Naive thymus-derived CD8-positive, alpha-beta T cell (primary cell): ENCODE results near the gene CDV3. TPM values are rescaled to one million over a fixed set of nuclear protein-coding genes. Genes with fewer than 3 reads are reported as not detected.

Experiments used
- ATAC-seq, 2 donors: fragments of 150-1000 bp; cut with Tn5 transposase in 1 of 2; sonication (Bioruptor Pico), chemical (Tn5 transposase) in 1 of 2; 1 replicate in 1 of 2; 2 replicates in 1 of 2; pipeline ENCODE4 v1.10.0; 2021; ENCODE audit warnings: mild to moderate bottlenecking in 2 of 2, moderate library complexity in 2 of 2
- POLR2A ChIA-PET: fragments of 350-600 bp; sonication (Branson Sonifier 250); formaldehyde crosslinking; loops from one replicate; lab custom pipeline; 2021; ENCODE audit warnings: antibody characterized with exemption; lab: Charles Lee
- DNase-seq, 10 donors: peaks; one replicate each; pipeline versions ENCODE4 v3.0.0 to v3.0.0-alpha.2; 2020 to 2022
- H3K27ac Mint-ChIP-seq, 10 donors: one replicate each; pipeline ENCODE4 v1.8.0; 2020 to 2022; ENCODE audit warnings: mild to moderate bottlenecking in 10 of 10, mixed read lengths in 10 of 10, moderate library complexity in 4 of 10, inconsistent platforms in 1 of 10
- H3K27me3 Mint-ChIP-seq, 5 donors: one replicate each; pipeline ENCODE4 v1.8.0; 2021 to 2022; ENCODE audit warnings: mixed read lengths in 5 of 5
- H3K36me3 Mint-ChIP-seq, 3 donors: one replicate each; pipeline ENCODE4 v1.8.0; 2020 to 2022; ENCODE audit warnings: mixed read lengths in 3 of 3, mild to moderate bottlenecking in 2 of 3, inconsistent platforms in 1 of 3
- H3K4me1 Mint-ChIP-seq, 4 donors: one replicate each; pipeline ENCODE4 v1.8.0; 2021 to 2022; ENCODE audit warnings: mixed read lengths in 4 of 4
- H3K4me3 Mint-ChIP-seq, 10 donors: one replicate each; pipeline ENCODE4 v1.8.0; 2020 to 2022; ENCODE audit warnings: mild to moderate bottlenecking in 10 of 10, mixed read lengths in 10 of 10, moderate library complexity in 6 of 10, inconsistent platforms in 1 of 10
- H3K9me3 Mint-ChIP-seq, 9 donors: one replicate each; pipeline ENCODE4 v1.8.0; 2020 to 2022; ENCODE audit warnings: mixed read lengths in 9 of 9, mild to moderate bottlenecking in 3 of 9, inconsistent platforms in 1 of 9, moderate library complexity in 1 of 9
- polyA plus RNA-seq, 3 donors: library from polyadenylated mRNA; unstranded; fragments of 300-500 nt; fragmentation: Illumina TruSeq; gene quantifications; one replicate each; pipeline ENCODE4 v1.2.3, GENCODE V29; 2021
- total RNA-seq, 8 experiments: library from RNA in 2 of 8; stranded (reverse) in 2 of 8; gene quantifications; one replicate each; pipeline ENCODE4 v1.2.3 and lab custom pipeline; 2021 to 2026

Gene CDV3
- total and polyA plus RNA-seq, 5 experiments from 2014 or later, result 41.7 to 226 (median 82.2) TPM

DNA sequence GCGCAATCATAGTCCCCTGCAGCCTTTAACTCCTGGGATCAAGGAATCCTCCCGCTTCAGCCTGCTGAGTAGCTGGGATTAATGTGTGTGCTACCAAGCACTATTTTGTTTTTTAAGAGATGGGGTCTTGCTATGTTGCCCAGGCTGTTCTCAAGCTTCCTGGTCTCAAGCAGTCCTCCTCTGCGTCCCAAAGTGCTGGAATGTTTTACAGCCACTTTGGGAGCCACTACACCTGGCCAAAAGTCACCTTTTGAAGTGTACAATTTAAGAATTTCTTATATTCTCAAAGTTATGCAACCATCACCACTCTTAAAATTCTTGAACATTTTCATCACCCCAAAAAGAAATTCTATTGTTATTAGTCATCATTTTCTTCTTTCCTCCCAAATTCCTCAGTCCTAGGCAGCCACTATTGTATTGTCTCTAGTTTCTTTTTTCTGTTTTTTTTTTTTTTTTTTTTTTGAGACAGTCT, 17.8 kb downstream of the CDV3 start:
- H3K27me3 Mint-ChIP-seq, result no peaks in the 10 kb centered on the region
- H3K4me3 Mint-ChIP-seq, result no peak overlapping the region
- POLR2A ChIA-PET, result interaction anchor here (0.8 kb wide), 1 partner anchor 262 kb away, joined by 4 read pairs; no protein-coding TSS in a partner anchor
- H3K36me3 Mint-ChIP-seq, result peaks cover 0 to 38% (median 10%) of the 10 kb centered on the region in 3 donors
- H3K4me1 Mint-ChIP-seq, result peaks cover 10 to 40% (median 24%) of the 10 kb centered on the region in 4 donors
- H3K9me3 Mint-ChIP-seq, result no peaks in the 10 kb centered on the region
- ATAC-seq, result no peak
- peak overlapping the region in 8 of 10 donors; percentile 34 to 78 (median 56) for H3K27ac Mint-ChIP-seq
- no peak for DNase-seq

DNA sequence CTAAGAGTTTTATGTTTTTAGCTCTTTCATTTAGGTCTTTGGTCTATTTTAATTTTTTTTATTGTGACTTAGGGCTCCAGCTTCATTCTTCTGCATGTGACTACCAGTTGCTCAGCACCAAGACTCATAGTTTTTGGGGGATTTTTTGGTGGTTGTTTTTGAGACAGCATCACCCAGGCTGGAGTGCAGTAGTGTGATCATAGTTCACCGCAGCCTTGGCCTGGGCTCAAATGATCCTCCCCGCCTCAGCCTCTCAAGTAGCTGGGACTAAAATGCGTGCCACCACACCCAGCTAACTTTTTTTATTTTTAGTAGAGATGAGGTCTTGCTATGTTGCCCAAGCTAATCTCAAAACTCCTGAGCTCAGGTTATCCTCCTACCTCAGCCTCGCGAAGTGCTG, 19.4 kb downstream of the CDV3 start:
- Mint-ChIP-seq H3K27me3 (no peaks in the 10 kb centered on the region), H3K4me1 (peaks cover 3 to 34% (median 16%) of the 10 kb centered on the region in 4 donors), H3K36me3 (peaks cover 0 to 25% (median 5%) of the 10 kb centered on the region in 3 donors), H3K4me3 (no peak overlapping the region), H3K9me3 (no peaks in the 10 kb centered on the region), H3K27ac (peak overlapping the region in 7 of 10 donors; percentile 20 to 83 (median 43))
- DNase-seq (no peak), ATAC-seq (peak in 1 of 2 donors; percentile 39)
- POLR2A ChIA-PET, result interaction anchor here (1.3 kb wide), 1 partner anchor 18 kb away, joined by 3 read pairs; no protein-coding TSS in a partner anchor

DNA sequence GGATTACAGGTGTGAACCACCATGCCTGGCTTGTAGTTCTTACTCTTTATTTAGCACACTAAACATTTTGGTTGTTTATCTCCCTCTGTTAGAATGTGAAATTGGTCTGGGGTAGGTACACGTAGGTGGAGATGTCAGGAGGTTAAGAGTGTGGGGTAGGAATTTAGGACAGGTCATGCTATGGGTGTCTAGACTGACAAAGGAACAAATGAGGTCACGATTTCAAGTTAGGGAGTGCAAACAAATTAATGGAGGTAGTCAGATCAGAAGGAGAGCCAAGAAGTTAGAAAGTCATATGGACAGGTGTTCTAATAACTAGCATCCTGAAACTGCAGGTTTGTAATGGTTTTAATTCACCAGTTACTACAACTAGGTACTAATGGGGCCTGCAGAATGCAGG, 19.8 kb downstream of the CDV3 start:
- POLR2A ChIA-PET, result interaction anchor here (1.3 kb wide), 1 partner anchor 18 kb away, joined by 3 read pairs; no protein-coding TSS in a partner anchor
- H3K36me3 Mint-ChIP-seq, result peaks cover 0 to 21% (median 5%) of the 10 kb centered on the region in 3 donors
- peaks cover 1 to 30% (median 13%) of the 10 kb centered on the region in 4 donors for H3K4me1 Mint-ChIP-seq
- DNase-seq, result no peak
- ATAC-seq, result no peak
- no peaks in the 10 kb centered on the region for H3K9me3 Mint-ChIP-seq
- peak overlapping the region in 8 of 10 donors; percentile 20 to 83 (median 43) for H3K27ac Mint-ChIP-seq
- no peaks in the 10 kb centered on the region for H3K27me3 Mint-ChIP-seq
- no peak overlapping the region for H3K4me3 Mint-ChIP-seq

DNA sequence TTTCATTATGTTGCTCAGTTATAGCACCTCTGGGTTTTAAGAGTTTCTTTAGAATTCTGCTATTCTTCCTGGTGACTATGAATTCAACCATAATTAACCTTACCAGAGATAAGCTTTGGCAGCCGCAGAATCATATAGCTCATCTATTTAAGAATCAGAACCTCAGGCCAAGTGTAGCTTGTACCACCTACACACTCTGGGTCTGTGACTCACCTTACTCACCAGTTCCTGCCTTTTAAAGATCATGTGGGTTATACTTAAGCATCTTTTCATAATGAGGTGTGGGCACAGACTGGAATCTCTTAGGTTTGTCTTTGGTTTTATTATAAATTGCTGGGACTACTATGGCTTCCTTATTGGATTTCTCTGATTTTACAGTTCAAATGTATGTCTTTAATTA, 21.9 kb downstream of the CDV3 start:
- POLR2A ChIA-PET, result interaction anchor here (1.0 kb wide), 1 partner anchor 21 kb away, joined by 5 read pairs; no protein-coding TSS in a partner anchor
- H3K27me3 Mint-ChIP-seq, result no peaks in the 10 kb centered on the region
- H3K4me3 Mint-ChIP-seq, result no peak overlapping the region
- DNase-seq, result no peak
- H3K36me3 Mint-ChIP-seq, result peaks cover 0 to 3% (median 0%) of the 10 kb centered on the region in 3 donors
- ATAC-seq, result no peak
- peaks cover 0 to 16% (median 3%) of the 10 kb centered on the region in 4 donors for H3K4me1 Mint-ChIP-seq
- H3K9me3 Mint-ChIP-seq, result no peaks in the 10 kb centered on the region
- H3K27ac Mint-ChIP-seq, result peak overlapping the region in 4 of 10 donors; percentile 8 to 46 (median 18)

DNA sequence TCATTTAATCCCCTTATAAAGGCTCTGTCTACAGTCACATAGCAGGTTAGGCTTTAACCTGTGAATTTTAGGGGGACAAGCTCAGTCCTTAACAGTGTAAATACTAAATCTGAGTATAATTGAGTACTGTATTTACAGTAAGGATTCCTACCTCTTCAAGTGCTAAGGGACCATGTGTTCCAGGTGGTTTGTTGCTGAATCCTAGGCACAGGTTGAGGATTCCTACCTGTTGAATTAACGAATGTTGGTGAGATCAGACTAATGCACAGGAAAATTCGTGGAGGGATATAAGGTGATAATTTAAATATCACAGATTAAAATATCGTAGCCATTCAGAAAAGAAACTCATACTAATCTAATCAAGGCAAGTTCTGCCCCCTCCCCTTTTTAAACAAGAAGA, 24.9 kb downstream of the CDV3 start:
- POLR2A ChIA-PET, result no interaction called here
- Mint-ChIP-seq H3K27ac (peak overlapping the region in 3 of 10 donors; percentile 3 to 71 (median 40)), H3K36me3 (peaks cover 0 to 22% (median 8%) of the 10 kb centered on the region in 3 donors), H3K4me1 (peaks cover 0 to 12% (median 2%) of the 10 kb centered on the region in 4 donors), H3K4me3 (no peak overlapping the region), H3K27me3 (no peaks in the 10 kb centered on the region), H3K9me3 (no peaks in the 10 kb centered on the region)
- DNase-seq, result no peak
- no peak for ATAC-seq

DNA sequence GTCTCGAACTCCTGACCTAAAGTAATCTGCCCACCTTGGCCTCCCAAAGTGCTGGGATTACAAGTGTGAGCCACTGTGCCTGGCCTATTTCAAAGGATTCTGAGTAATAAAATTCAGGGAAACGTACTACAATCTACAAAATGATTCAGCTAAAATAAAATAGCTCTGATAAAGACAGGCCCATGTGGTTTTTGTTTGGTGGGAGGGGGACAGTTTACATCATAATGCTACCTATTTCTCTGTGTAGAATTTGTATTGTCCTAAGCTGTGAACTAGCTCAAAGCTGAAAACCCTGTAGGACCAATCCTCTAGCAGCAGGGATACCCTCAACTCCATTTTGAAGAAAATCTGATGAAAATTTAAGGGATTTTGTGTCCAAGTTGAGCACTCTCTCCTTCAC, 25.8 kb downstream of the CDV3 start:
- H3K27me3 Mint-ChIP-seq, result no peaks in the 10 kb centered on the region
- ATAC-seq, result no peak
- POLR2A ChIA-PET, result no interaction called here
- peaks cover 0 to 12% (median 2%) of the 10 kb centered on the region in 4 donors for H3K4me1 Mint-ChIP-seq
- H3K9me3 Mint-ChIP-seq, result no peaks in the 10 kb centered on the region
- peak overlapping the region in 1 of 10 donors; percentile 9 for H3K27ac Mint-ChIP-seq
- H3K36me3 Mint-ChIP-seq, result peaks cover 0 to 26% (median 8%) of the 10 kb centered on the region in 3 donors
- DNase-seq, result no peak
- H3K4me3 Mint-ChIP-seq, result no peak overlapping the region

DNA sequence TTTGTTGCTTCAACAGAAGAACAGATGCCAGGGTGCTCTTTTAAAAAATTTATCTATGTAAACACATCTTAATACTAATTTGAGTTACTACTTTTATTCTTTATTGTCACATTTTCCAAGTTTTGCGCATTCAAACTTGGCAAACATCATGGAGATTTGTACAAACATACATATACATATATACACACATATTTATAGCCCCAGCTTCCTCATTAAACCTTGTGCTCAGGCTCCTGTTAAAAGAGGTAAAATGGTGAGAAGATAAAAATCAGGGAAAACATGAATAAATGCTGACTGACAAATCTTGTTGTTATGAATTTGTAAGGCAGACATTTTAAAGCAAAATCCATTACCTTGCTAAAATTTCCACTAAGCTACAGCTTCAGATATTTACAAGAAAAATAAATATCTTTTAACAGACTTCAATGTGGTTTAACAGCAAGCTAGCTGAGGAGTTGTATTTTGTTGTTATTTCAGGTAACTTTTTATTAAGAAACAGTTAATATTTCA, 27.1 kb downstream of the CDV3 start:
- POLR2A ChIA-PET, result no interaction called here
- H3K4me3 Mint-ChIP-seq, result no peak overlapping the region

DNA sequence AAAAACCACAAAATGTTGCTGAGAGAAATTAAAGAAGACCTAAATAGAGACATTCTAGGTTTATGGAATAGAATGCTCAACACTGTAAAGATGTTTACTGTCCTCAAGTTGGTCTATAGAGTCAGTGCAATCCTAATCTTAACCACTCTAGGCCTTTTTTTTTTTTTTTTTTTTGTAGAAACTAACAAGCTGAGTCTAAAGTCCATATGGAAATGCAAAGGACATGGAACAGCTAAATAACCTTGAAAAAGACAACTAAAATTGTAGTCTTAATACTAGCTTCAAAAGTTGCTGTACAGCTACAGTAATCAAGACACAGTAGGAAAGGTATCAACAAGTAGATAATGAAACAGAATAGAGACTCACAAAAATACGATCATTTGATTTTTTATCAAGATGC, 32.9 kb downstream of the CDV3 start:
- DNase-seq (no peak), ATAC-seq (no peak)
- no peaks in the 10 kb centered on the region for H3K9me3 Mint-ChIP-seq
- H3K36me3 Mint-ChIP-seq, result peaks cover 10 to 80% (median 38%) of the 10 kb centered on the region in 3 donors
- no peak overlapping the region for H3K4me3 Mint-ChIP-seq
- peak overlapping the region in 1 of 10 donors; percentile 18 for H3K27ac Mint-ChIP-seq
- H3K27me3 Mint-ChIP-seq, result no peaks in the 10 kb centered on the region
- POLR2A ChIA-PET, result no interaction called here
- no peaks in the 10 kb centered on the region for H3K4me1 Mint-ChIP-seq

More for the DNA sequence above, 27.1 kb downstream of the CDV3 start:
- Mint-ChIP-seq H3K4me1 (peaks cover 0 to 6% (median 0%) of the 10 kb centered on the region in 4 donors), H3K9me3 (no peaks in the 10 kb centered on the region), H3K36me3 (peaks cover 0 to 37% (median 8%) of the 10 kb centered on the region in 3 donors), H3K27me3 (no peaks in the 10 kb centered on the region), H3K27ac (no peak overlapping the region)
- no peak for ATAC-seq
- DNase-seq, result no peak

DNA sequence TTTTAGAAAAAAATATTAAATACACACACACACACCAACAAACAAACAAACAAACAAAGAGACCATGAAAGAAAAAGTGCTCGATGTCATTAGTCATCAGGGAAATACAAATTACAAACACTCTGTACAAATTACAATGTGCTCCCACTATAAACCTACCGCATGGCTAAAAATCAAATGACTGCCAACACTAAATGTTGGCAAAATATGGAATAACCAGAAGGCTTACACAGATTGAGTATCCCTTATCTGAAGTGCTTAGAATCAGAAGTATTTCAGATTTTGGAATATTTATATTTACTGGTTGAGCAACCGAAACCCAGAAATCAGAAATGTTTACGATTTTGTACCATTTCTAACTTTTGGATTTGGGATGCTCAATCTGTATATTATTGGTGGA, 33.4 kb downstream of the CDV3 start:
- Mint-ChIP-seq H3K27ac (peak overlapping the region in 2 of 10 donors; percentile 18 to 72), H3K36me3 (peaks cover 10 to 78% (median 34%) of the 10 kb centered on the region in 3 donors), H3K4me3 (no peak overlapping the region), H3K27me3 (no peaks in the 10 kb centered on the region), H3K4me1 (no peaks in the 10 kb centered on the region), H3K9me3 (no peaks in the 10 kb centered on the region)
- POLR2A ChIA-PET, result no interaction called here
- ATAC-seq (no peak), DNase-seq (no peak)

DNA sequence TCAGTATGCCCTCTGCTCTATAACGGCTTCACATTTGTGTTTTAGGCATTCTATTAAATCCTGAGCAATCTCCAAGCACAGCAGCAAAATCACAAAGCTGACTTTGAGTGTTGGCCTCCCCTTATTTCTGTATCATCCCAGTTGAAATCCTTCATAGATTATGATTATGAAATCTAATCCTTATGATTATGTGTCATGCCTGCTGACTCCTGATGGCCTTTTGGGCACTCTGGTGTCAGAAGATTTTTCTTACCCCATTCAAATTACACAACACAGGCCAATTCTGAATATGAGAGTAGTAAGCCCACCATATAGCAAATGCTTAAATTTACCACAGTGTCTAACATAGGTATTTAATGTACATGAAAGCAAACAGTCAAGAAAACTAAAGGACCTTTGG, 34.3 kb downstream of the CDV3 start:
- no peaks in the 10 kb centered on the region for H3K9me3 Mint-ChIP-seq
- H3K36me3 Mint-ChIP-seq, result peaks cover 10 to 82% (median 33%) of the 10 kb centered on the region in 3 donors
- ATAC-seq, result no peak
- H3K4me3 Mint-ChIP-seq, result no peak overlapping the region
- H3K27ac Mint-ChIP-seq, result no peak overlapping the region
- no peaks in the 10 kb centered on the region for H3K4me1 Mint-ChIP-seq
- no peaks in the 10 kb centered on the region for H3K27me3 Mint-ChIP-seq
- no peak for DNase-seq
- POLR2A ChIA-PET, result no interaction called here

DNA sequence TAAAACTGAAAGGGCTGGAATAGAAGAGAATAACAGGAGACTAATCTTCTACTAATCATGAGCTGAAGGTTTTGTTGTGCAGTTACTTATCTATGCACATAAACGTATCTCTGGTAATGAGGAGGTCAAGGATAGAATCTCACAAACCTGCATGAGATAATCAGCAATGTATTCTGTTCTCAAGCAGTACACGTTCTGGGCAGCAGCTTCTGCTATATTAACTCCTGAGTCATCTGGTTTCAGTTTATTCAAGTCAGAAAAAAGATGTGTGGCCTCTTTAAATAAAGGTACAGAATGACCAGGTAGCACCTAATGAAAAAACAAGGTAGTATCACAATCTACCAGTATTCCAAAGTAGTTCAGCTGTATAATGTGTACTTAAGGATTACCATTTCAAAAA, 34.9 kb downstream of the CDV3 start:
- no peak overlapping the region for H3K4me3 Mint-ChIP-seq
- H3K36me3 Mint-ChIP-seq, result peaks cover 13 to 84% (median 33%) of the 10 kb centered on the region in 3 donors
- ATAC-seq, result no peak
- DNase-seq, result no peak
- H3K27me3 Mint-ChIP-seq, result no peaks in the 10 kb centered on the region
- H3K27ac Mint-ChIP-seq, result no peak overlapping the region
- no peaks in the 10 kb centered on the region for H3K9me3 Mint-ChIP-seq
- H3K4me1 Mint-ChIP-seq, result no peaks in the 10 kb centered on the region
- POLR2A ChIA-PET, result interaction anchor here (0.5 kb wide), 1 partner anchor 110 kb away, joined by 3 read pairs; no protein-coding TSS in a partner anchor

DNA sequence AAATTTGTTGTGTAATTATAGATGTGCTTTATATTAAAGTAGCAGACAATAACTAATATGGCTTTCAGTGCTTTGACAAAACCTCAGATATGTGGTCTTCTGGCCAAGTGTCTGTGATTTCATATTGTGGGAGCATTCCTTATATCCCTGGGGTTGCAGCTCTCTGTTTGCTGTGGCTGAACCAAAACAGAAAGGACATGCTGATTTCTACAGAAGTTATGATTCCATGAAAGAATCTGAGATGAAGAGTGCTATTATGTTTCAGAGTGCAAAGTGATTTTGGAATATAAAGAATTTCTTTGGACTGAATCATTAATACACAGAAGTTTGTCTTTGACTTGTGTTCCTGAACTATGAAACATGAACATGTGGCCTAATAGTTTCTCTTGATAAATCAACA, 36.5 kb downstream of the CDV3 start:
- POLR2A ChIA-PET, result no interaction called here
- H3K27ac Mint-ChIP-seq, result no peak overlapping the region
- H3K9me3 Mint-ChIP-seq, result no peaks in the 10 kb centered on the region
- no peak overlapping the region for H3K4me3 Mint-ChIP-seq
- no peaks in the 10 kb centered on the region for H3K4me1 Mint-ChIP-seq
- peaks cover 14 to 82% (median 36%) of the 10 kb centered on the region in 3 donors for H3K36me3 Mint-ChIP-seq
- DNase-seq (no peak), ATAC-seq (no peak)
- no peaks in the 10 kb centered on the region for H3K27me3 Mint-ChIP-seq

DNA sequence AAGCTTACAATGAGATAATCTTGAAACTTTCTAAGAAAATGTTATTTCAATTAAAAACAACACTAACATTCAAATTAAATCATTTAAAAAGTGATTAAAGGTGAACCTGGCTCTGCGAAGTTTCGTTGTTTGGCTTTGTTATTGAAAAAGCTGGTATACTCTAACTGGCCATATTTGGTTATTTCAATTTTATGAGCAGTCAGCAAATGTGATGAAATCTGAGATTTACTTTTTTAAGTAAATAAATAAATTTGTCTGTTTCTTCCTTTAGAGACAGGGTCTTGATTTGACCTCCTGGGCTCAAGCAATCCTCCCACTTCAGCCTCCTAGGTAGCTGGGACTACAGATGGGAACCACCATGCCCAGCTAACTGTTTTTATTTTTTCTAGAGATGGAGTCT, 38.0 kb downstream of the CDV3 start:
- Mint-ChIP-seq H3K4me3 (no peak overlapping the region), H3K9me3 (no peaks in the 10 kb centered on the region), H3K27me3 (no peaks in the 10 kb centered on the region), H3K27ac (no peak overlapping the region), H3K4me1 (no peaks in the 10 kb centered on the region), H3K36me3 (peaks cover 14 to 80% (median 37%) of the 10 kb centered on the region in 3 donors)
- POLR2A ChIA-PET, result interaction anchor here (0.7 kb wide), 1 partner anchor 161 kb away, joined by 3 read pairs; no protein-coding TSS in a partner anchor
- ATAC-seq (no peak), DNase-seq (no peak)
